ENCODE measurements around the gene PIGA.

PIGA gene

DNA sequence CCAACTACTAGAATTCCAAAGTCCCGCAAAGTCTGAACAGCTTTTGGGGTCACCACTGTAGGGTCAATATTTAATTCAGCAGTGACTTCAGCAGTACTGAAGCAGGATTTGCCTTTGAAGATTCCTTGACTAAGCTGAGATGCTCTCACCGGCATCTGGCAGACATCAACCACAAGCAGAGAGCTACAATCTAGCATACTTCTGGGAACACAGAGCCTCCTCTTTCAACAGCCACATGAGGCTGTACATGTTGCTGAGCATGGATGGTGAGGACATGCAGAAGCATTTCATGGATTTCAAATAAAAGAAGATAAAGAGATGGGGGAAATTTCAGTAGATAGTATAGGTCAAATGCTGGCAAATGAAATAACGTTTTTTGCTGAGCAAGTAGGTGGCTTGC is 13.3 kb downstream of the PIGA start:
- H3K36me3 ChIP-seq (ENCODE audit: insufficient read depth): no peaks in the 10 kb centered on the region
- no peaks in the 10 kb centered on the region for H3K79me2 ChIP-seq (ENCODE audit: insufficient read depth, low read depth)
- TF ChIP-seq, protein P1, sequence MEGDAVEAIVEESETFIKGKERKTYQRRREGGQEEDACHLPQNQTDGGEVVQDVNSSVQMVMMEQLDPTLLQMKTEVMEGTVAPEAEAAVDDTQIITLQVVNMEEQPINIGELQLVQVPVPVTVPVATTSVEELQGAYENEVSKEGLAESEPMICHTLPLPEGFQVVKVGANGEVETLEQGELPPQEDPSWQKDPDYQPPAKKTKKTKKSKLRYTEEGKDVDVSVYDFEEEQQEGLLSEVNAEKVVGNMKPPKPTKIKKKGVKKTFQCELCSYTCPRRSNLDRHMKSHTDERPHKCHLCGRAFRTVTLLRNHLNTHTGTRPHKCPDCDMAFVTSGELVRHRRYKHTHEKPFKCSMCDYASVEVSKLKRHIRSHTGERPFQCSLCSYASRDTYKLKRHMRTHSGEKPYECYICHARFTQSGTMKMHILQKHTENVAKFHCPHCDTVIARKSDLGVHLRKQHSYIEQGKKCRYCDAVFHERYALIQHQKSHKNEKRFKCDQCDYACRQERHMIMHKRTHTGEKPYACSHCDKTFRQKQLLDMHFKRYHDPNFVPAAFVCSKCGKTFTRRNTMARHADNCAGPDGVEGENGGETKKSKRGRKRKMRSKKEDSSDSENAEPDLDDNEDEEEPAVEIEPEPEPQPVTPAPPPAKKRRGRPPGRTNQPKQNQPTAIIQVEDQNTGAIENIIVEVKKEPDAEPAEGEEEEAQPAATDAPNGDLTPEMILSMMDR (conservative IDR thresholded peaks at IDR 0.05; ENCODE audit: low read depth, low read length): no peak
- no peaks in the 10 kb centered on the region for H3K27me3 ChIP-seq (ENCODE audit: insufficient read depth, low read depth)
- H3K4me3 ChIP-seq (IDR thresholded peaks at IDR 0.05; ENCODE audit: insufficient read depth, low read depth, low read length): no peak overlapping the region
- no peak overlapping the region for H2AFZ ChIP-seq (ENCODE audit: low read depth)
- H3K4me2 ChIP-seq: no peak overlapping the region
- no peak overlapping the region for H3K27ac ChIP-seq
- H3K4me1 ChIP-seq (ENCODE audit: low read depth, poor library complexity, severe bottlenecking): no peaks in the 10 kb centered on the region
- H3K9ac ChIP-seq: no peak overlapping the region
- no peaks in the 10 kb centered on the region for H4K20me1 ChIP-seq (ENCODE audit: insufficient read depth)

DNA sequence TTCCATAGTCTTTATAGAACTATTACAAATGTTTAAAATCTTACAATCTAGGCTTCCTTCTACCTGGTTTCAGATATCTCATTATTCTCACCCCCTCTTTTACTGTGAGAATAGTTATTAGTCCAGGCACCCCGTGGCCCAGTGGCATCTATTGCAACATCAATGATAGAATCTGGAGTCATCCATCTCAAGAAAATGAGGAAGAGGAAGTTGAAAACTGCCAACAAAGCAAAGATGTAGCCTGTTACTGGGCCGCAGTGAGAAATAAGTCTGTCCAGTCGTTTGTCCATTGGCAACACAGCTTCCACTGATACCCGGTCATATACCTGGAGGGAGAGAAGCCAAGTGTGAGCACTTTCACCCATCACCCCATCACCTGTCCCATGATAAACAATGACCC is 13.9 kb downstream of the PIGA start:
- no peak overlapping the region for H3K27ac ChIP-seq

GRCh38 chrX:15320297-15320696 is 15.0 kb downstream of the PIGA start:
- Histone ChIP-seq H3K9ac (no peak overlapping the region), H3K36me3 (ENCODE audit: insufficient read depth) (no peaks in the 10 kb centered on the region), H3K27me3 (ENCODE audit: insufficient read depth, low read depth) (no peaks in the 10 kb centered on the region), H4K20me1 (ENCODE audit: insufficient read depth) (no peaks in the 10 kb centered on the region), H3K4me2 (no peak overlapping the region), H3K79me2 (ENCODE audit: insufficient read depth, low read depth) (no peaks in the 10 kb centered on the region), H3K4me1 (ENCODE audit: low read depth, poor library complexity, severe bottlenecking) (no peaks in the 10 kb centered on the region), H3K27ac (no peak overlapping the region), H2AFZ (ENCODE audit: low read depth) (no peak overlapping the region), H3K4me3 (IDR thresholded peaks at IDR 0.05; ENCODE audit: insufficient read depth, low read depth, low read length) (no peak overlapping the region)
- TF ChIP-seq, protein P1 (conservative IDR thresholded peaks at IDR 0.05; ENCODE audit: low read depth, low read length): no peak

More for the DNA sequence above, 13.9 kb downstream of the PIGA start:
- no peak overlapping the region for H3K4me2 ChIP-seq
- no peak overlapping the region for H3K9ac ChIP-seq
- no peaks in the 10 kb centered on the region for H3K27me3 ChIP-seq (ENCODE audit: insufficient read depth, low read depth)
- H3K4me1 ChIP-seq (ENCODE audit: low read depth, poor library complexity, severe bottlenecking): no peaks in the 10 kb centered on the region
- no peaks in the 10 kb centered on the region for H3K79me2 ChIP-seq (ENCODE audit: insufficient read depth, low read depth)
- TF ChIP-seq, protein P1 (conservative IDR thresholded peaks at IDR 0.05; ENCODE audit: low read depth, low read length): no peak
- H2AFZ ChIP-seq (ENCODE audit: low read depth): no peak overlapping the region
- no peaks in the 10 kb centered on the region for H4K20me1 ChIP-seq (ENCODE audit: insufficient read depth)
- H3K4me3 ChIP-seq (IDR thresholded peaks at IDR 0.05; ENCODE audit: insufficient read depth, low read depth, low read length): no peak overlapping the region
- no peaks in the 10 kb centered on the region for H3K36me3 ChIP-seq (ENCODE audit: insufficient read depth)

DNA sequence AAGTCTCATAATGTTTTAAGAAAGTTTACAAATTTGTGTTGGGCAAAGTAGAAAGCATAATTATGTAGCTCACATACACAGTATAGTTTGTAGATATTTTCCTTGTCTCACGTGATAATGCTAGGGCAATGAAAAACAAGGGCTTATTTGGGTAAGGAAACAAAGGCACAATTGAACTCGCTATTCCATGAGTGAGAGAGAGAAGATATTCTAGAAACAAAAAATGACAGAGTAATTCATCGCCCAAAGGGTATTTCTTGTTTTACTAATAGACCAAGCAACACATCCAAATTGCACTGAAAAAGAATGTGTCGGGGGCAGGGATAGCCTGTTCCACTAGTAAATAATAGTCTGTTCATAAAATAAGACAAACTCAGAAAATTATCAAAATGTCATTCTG is 16.2 kb downstream of the PIGA start:
- Histone ChIP-seq H3K79me2 (ENCODE audit: insufficient read depth, low read depth) (no peaks in the 10 kb centered on the region), H3K9ac (no peak overlapping the region), H3K4me1 (ENCODE audit: low read depth, poor library complexity, severe bottlenecking) (no peaks in the 10 kb centered on the region), H3K4me2 (no peak overlapping the region), H3K27ac (no peak overlapping the region), H4K20me1 (ENCODE audit: insufficient read depth) (no peaks in the 10 kb centered on the region), H3K36me3 (ENCODE audit: insufficient read depth) (no peaks in the 10 kb centered on the region), H3K27me3 (ENCODE audit: insufficient read depth, low read depth) (no peaks in the 10 kb centered on the region), H3K4me3 (IDR thresholded peaks at IDR 0.05; ENCODE audit: insufficient read depth, low read depth, low read length) (no peak overlapping the region), H2AFZ (ENCODE audit: low read depth) (no peak overlapping the region)
- TF ChIP-seq, protein P1 (conservative IDR thresholded peaks at IDR 0.05; ENCODE audit: low read depth, low read length): no peak
